GM12878 (cell line): ENCODE data around the gene TCN1. TPM values are rescaled to one million over a fixed set of nuclear protein-coding genes. Genes with fewer than 3 reads are reported as not detected.
A peak's percentile ranks its signal among the peaks of the same experiment; 100 is the strongest.

Experiments
- CREB1 ChIP-seq: IDR thresholded peaks from 2 replicates; pipeline ENCODE4 v1.6.1; 2012; ENCODE audit warnings: low read depth, mild to moderate bottlenecking, inconsistent platforms
- LARP7 ChIP-seq: fragments of 450-650 bp; IDR thresholded peaks from 2 replicates; pipeline ENCODE4 v1.6.1; 2017; ENCODE audit warnings: mild to moderate bottlenecking
- MTA3 ChIP-seq: IDR thresholded peaks from 2 replicates; pipeline ENCODE4 v1.6.1; 2012; ENCODE audit warnings: low read length, inconsistent platforms, borderline replicate concordance
- NFYB ChIP-seq: IDR thresholded peaks from 2 replicates; pipeline ENCODE4 v1.6.1; 2011; ENCODE audit warnings: low read depth, mild to moderate bottlenecking, low read length, improper control_type of control experiment, moderate library complexity; ENCODE audit not compliant: insufficient read depth
- SIN3A ChIP-seq: IDR thresholded peaks from 2 replicates; pipeline ENCODE4 v1.6.1; 2012; ENCODE audit warnings: low read depth, low read length, improper control_type of control experiment
- WRNIP1 ChIP-seq: IDR thresholded peaks from 2 replicates; pipeline ENCODE4 v1.6.1; 2011; ENCODE audit warnings: low read depth, low read length, improper control_type of control experiment, borderline replicate concordance
- polyA plus RNA-seq, 11 experiments: library from polyadenylated mRNA; depleted of rRNA in 4 of 11; unstranded in 6 of 11; stranded (reverse) in 5 of 11; fragments of >200 nt; fragmentation: Nextera tagmentation in 4 of 11; fragmentation: Illumina TruSeq in 1 of 11; extraction: Ambion mirVana in 4 of 11; extraction: Trizol in 1 of 11; gene quantifications; 1 replicate in 1 of 11; 2 replicates in 10 of 11; pipeline versions ENCODE4 v1.2.1 to v1.2.3, GENCODE V29; 2011 to 2016; ENCODE audit warnings: inconsistent platforms in 2 of 11, missing spikeins in 2 of 11, low read depth in 1 of 11
- total RNA-seq, 4 experiments: library from RNA; depleted of rRNA in 3 of 4; stranded (reverse); fragments of >200 nt in 3 of 4; fragmentation: Illumina TruSeq in 1 of 4; extraction: Trizol in 1 of 4; gene quantifications; 2 replicates each; pipeline versions ENCODE4 v1.2.1 to v1.2.3, GENCODE V29; 2013 to 2021
- TF ChIP-seq, protein P1 (sequence below): fragments of 150-350 bp; IDR thresholded peaks from 2 replicates; pipeline ENCODE4 v1.6.1; 2016; ENCODE audit warnings: low read depth, low read length
- TF ChIP-seq, protein P2 (sequence below): fragments of 450-650 bp; IDR thresholded peaks from 2 replicates; pipeline ENCODE4 v1.6.1; 2016; ENCODE audit warnings: mild to moderate bottlenecking

TCN1 gene
- total and polyA plus RNA-seq, 10 of the 15 experiments (the other 5 are each of a cell fraction or from before 2014, with no cell fraction given): not detected

DNA sequence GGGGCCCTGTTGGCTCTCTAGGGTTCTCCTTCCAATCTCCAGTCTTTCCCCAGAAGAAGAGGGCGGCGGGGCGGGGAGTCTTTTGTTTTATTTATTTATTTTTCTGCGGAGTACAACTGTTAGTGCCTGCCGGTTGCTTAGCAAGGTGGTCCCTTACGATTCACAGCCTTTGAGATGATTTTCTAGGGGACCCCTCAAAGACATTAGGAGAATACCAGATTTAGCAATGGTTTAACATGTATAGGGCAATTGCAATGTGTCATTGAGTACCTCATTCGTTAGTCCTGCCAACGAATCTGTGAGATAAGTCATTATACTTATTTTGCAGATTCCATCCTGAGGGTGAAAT, 55.4 kb downstream of the TCN1 start (continued):
- TF ChIP-seq, protein P1, sequence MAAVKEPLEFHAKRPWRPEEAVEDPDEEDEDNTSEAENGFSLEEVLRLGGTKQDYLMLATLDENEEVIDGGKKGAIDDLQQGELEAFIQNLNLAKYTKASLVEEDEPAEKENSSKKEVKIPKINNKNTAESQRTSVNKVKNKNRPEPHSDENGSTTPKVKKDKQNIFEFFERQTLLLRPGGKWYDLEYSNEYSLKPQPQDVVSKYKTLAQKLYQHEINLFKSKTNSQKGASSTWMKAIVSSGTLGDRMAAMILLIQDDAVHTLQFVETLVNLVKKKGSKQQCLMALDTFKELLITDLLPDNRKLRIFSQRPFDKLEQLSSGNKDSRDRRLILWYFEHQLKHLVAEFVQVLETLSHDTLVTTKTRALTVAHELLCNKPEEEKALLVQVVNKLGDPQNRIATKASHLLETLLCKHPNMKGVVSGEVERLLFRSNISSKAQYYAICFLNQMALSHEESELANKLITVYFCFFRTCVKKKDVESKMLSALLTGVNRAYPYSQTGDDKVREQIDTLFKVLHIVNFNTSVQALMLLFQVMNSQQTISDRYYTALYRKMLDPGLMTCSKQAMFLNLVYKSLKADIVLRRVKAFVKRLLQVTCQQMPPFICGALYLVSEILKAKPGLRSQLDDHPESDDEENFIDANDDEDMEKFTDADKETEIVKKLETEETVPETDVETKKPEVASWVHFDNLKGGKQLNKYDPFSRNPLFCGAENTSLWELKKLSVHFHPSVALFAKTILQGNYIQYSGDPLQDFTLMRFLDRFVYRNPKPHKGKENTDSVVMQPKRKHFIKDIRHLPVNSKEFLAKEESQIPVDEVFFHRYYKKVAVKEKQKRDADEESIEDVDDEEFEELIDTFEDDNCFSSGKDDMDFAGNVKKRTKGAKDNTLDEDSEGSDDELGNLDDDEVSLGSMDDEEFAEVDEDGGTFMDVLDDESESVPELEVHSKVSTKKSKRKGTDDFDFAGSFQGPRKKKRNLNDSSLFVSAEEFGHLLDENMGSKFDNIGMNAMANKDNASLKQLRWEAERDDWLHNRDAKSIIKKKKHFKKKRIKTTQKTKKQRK: no peak
- 0 out of 2 replicates have a peak, but pooled peaks have one; percentile 4 for TF ChIP-seq SIN3A
- TF ChIP-seq WRNIP1: no peak
- TF ChIP-seq MTA3: no peak
- TF ChIP-seq, protein P2, sequence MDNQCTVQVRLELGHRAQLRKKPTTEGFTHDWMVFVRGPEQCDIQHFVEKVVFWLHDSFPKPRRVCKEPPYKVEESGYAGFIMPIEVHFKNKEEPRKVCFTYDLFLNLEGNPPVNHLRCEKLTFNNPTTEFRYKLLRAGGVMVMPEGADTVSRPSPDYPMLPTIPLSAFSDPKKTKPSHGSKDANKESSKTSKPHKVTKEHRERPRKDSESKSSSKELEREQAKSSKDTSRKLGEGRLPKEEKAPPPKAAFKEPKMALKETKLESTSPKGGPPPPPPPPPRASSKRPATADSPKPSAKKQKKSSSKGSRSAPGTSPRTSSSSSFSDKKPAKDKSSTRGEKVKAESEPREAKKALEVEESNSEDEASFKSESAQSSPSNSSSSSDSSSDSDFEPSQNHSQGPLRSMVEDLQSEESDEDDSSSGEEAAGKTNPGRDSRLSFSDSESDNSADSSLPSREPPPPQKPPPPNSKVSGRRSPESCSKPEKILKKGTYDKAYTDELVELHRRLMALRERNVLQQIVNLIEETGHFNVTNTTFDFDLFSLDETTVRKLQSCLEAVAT: peak; percentile 16
- no peak for TF ChIP-seq NFYB
- no peak for TF ChIP-seq LARP7
- TF ChIP-seq CREB1: no peak
